Kidney (tissue), 14 donors: ENCODE measurements around the gene SNX25. TPM values are rescaled to one million over a fixed set of nuclear protein-coding genes. Genes with fewer than 3 reads are reported as not detected.

Experiments
- DNase-seq, 5 donors: peaks; one replicate each; pipeline ENCODE4 v3.0.0-alpha.2; 2013 to 2020
- FAIRE-seq: peaks from 2 replicates; lab custom pipeline; 2012; peaks lifted over from hg19 to GRCh38; lab: Jason Lieb, UNC
- H3K27ac ChIP-seq, 2 donors: one replicate each; pipeline ENCODE4 v1.7.0; 2013; ENCODE audit warnings: low read depth in 2 of 2, low read length in 2 of 2, inconsistent platforms in 1 of 2
- H3K27me3 ChIP-seq: one replicate; pipeline ENCODE4 v1.7.1; 2013; ENCODE audit warnings: low read length, inconsistent platforms; ENCODE audit not compliant: control insufficient read depth, insufficient read depth
- H3K36me3 ChIP-seq, 3 donors: one replicate each; pipeline versions ENCODE4 v1.7.0 to v1.7.1; 2013; ENCODE audit warnings: low read length in 3 of 3, control low read depth in 1 of 3, inconsistent platforms in 1 of 3; ENCODE audit not compliant: insufficient read depth in 3 of 3, control insufficient read depth in 2 of 3
- H3K4me1 ChIP-seq, 3 donors: one replicate each; pipeline versions ENCODE4 v1.7.0 to v1.7.1; 2013; ENCODE audit warnings: low read length in 3 of 3, inconsistent platforms in 1 of 3, low read depth in 1 of 3; ENCODE audit not compliant: control insufficient read depth in 2 of 3, insufficient read depth in 2 of 3
- H3K4me3 ChIP-seq, 3 donors: one replicate each; pipeline versions ENCODE4 v1.7.0 to v1.8.1; 2013; ENCODE audit warnings: low read length in 3 of 3, control low read depth in 1 of 3, inconsistent platforms in 1 of 3
- H3K9ac ChIP-seq, 3 donors: one replicate each; pipeline versions ENCODE4 v1.7.0 to v1.7.1; 2013; ENCODE audit warnings: low read length in 3 of 3, control low read depth in 1 of 3, inconsistent platforms in 1 of 3
- H3K9me3 ChIP-seq, 3 donors: one replicate each; pipeline versions ENCODE4 v1.7.0 to v1.7.1; 2013; ENCODE audit warnings: low read length in 3 of 3, control low read depth in 1 of 3, inconsistent platforms in 1 of 3; ENCODE audit not compliant: control insufficient read depth in 2 of 3, insufficient read depth in 1 of 3
- intact Hi-C: fragments of 100-400 bp; cut with DNase I; formaldehyde crosslinking; loops from one replicate; pipeline ENCODE4 v1.11.1; 2022
- polyA plus RNA-seq: library from polyadenylated mRNA; stranded (reverse); fragments of 350-450 nt; fragmentation: Illumina TruSeq; extraction: RNeasy Lipid Tissue Mini Kit (QIAGEN cat#74804); gene quantifications from one replicate; pipeline ENCODE4 v1.2.3, GENCODE V29; 2014; ENCODE audit warnings: low read depth, low replicate concordance; ENCODE audit not compliant: insufficient read depth
- total RNA-seq: library from RNA; stranded (reverse); fragmentation: NEBNext Ultra II Directional; extraction: Animal tissue kit (Norgen Biotek cat#: 25700); gene quantifications from one replicate; pipeline ENCODE4 v1.2.1, GENCODE V29; 2021
- TF ChIP-seq, protein P1 (sequence below): IDR thresholded peaks from 3 replicates; pipeline ENCODE4 v1.5.1; 2012; ENCODE audit warnings: mild to moderate bottlenecking, moderate library complexity, borderline replicate concordance; ENCODE audit not compliant: insufficient read depth; ENCODE audit errors: extremely low read depth
- donor health status: control.
- donor health status: control.
- donor health status: control.
- donor health status: control.
- donor health status: control.
- donor health status: DM: yes; HTN: yes; CAD: no.
- donor health status: Normal renal cell carcinoma (clear cell type).

SNX25 gene
- total and polyA plus RNA-seq, 2 donors from 2014 or later = 8.9 to 19.4 TPM

DNA sequence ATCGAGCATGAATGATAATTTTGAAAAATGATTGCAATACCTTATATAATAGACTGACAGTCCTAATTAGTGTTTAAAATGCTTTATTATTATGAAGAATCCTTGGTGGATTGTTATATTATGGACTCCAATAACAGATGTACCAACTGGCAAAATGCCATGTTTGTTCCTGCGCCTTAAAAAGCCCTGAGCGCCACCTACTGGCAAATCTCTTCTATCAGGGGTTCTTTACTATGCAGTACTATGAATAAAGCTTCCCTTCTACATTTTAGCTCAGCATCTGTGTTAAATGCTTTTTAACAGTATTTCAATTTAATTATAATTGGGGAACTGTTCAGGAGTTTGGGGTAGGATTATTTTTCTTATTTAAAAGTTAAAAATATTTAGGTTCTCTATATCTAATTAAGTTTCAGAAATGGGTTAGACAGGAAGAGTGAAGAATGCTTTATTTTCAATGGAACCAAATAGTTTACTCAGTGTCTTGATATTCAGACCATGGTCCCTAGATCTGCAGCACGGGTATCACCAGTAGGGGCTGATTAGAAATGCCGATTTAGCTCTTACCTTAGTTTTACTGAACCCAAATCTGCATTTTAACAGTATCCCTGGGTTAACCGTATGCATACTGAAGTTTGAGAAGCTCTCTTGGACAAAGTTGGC is 25.6 kb upstream of the SNX25 start:
- Histone ChIP-seq H3K36me3 (peaks cover 0 to 2% (median 2%) of the 10 kb centered on the region in 3 donors), H3K27me3 (no peaks in the 10 kb centered on the region), H3K4me1 (no peaks in the 10 kb centered on the region), H3K4me3 (no peak overlapping the region), H3K9me3 (no peaks in the 10 kb centered on the region), H3K27ac (no peak overlapping the region), H3K9ac (no peak overlapping the region)
- FAIRE-seq (peak; percentile 97), DNase-seq (peak in 4 of 5 donors; percentile 57 to 93 (median 79))
- intact Hi-C loops = no loop called here
- TF ChIP-seq, protein P1, sequence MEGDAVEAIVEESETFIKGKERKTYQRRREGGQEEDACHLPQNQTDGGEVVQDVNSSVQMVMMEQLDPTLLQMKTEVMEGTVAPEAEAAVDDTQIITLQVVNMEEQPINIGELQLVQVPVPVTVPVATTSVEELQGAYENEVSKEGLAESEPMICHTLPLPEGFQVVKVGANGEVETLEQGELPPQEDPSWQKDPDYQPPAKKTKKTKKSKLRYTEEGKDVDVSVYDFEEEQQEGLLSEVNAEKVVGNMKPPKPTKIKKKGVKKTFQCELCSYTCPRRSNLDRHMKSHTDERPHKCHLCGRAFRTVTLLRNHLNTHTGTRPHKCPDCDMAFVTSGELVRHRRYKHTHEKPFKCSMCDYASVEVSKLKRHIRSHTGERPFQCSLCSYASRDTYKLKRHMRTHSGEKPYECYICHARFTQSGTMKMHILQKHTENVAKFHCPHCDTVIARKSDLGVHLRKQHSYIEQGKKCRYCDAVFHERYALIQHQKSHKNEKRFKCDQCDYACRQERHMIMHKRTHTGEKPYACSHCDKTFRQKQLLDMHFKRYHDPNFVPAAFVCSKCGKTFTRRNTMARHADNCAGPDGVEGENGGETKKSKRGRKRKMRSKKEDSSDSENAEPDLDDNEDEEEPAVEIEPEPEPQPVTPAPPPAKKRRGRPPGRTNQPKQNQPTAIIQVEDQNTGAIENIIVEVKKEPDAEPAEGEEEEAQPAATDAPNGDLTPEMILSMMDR = peak; percentile 72

DNA sequence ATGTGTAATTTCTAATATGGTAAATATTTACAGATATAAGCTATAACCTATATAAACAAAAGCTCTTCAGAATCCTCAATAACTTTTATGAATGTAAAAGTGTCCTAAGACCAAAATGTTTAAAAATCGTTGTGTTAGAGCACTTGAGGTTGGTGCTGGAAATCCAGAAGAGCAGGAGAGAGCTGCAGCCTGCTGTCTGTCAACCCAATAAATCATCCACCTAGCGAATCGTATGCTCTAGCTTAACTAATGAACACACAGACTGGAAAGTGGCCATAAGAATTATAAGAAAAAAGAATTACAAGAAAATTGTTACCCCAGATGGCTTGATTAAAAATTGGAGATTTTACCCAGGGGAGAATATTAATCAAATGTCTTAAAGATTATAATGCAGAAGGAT is 22.6 kb upstream of the SNX25 start:
- FAIRE-seq (peak; percentile 11), DNase-seq (no peak)
- intact Hi-C loops = no loop called here
- Histone ChIP-seq H3K9me3 (no peaks in the 10 kb centered on the region), H3K4me3 (no peak overlapping the region), H3K36me3 (peaks cover 0 to 17% (median 7%) of the 10 kb centered on the region in 3 donors), H3K4me1 (no peaks in the 10 kb centered on the region), H3K27me3 (no peaks in the 10 kb centered on the region), H3K9ac (no peak overlapping the region), H3K27ac (no peak overlapping the region)
- TF ChIP-seq, protein P1 = no peak

DNA sequence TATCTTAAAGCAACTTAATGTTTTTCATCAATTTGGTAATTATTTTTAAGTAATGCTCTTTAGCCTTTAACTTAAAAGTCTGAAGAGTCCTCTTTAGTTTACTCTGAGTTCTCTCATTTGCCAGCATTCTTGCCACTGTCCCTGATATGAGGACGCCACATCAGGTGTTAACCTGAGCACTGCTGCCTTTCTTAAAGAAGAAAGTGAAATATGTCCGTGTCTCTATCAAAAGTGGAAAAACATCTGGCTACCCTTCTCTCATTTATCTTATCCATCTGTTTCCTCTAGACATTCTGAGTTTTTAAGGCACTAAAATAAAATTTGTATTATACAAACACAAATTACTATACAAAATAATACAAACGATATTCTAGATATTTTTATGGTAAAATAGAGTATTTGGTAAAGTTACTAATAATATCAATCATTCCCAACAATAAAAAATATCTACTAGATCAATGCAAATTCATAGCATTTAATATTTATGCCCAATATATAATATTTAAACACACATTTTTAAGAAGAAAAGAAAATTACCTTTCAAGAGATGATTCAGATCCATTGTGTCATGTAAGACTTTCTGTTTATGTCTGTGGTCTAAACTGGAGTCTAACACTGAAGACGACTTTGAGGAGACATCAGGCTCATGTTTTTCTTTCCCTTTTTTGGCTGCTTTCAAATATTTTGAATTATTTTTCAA is 19.6 kb upstream of the SNX25 start:
- Histone ChIP-seq H3K4me1 (no peaks in the 10 kb centered on the region), H3K4me3 (no peak overlapping the region), H3K9ac (no peak overlapping the region), H3K27me3 (no peaks in the 10 kb centered on the region), H3K27ac (no peak overlapping the region), H3K36me3 (peaks cover 0 to 17% (median 7%) of the 10 kb centered on the region in 3 donors), H3K9me3 (no peaks in the 10 kb centered on the region)
- TF ChIP-seq, protein P1 = no peak
- FAIRE-seq (peak; percentile 15), DNase-seq (no peak)
- intact Hi-C loops = no loop called here
